ENCODE results near the gene GPX4.

Gene GPX4

DNA sequence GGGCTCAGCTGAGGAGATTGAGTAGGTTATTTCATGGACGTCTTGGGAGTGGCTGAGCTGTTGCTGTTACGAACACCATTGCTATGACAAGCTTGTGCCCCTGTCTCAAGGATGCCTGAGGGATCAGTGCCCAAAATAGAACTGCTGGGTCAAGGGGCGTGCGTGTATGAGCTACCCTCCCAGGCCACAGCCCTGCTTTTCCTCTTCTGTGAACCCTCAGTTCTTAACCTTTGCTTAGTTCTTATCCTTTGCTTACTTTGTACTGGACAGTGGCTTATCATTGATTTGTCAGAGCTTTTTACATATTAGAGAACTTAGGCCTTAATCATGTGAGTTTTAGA is 27.8 kb upstream of the GPX4 start:
- no peak for DNase-seq (ENCODE audit: extremely low read depth, low read depth)
- TF ChIP-seq, protein P1, sequence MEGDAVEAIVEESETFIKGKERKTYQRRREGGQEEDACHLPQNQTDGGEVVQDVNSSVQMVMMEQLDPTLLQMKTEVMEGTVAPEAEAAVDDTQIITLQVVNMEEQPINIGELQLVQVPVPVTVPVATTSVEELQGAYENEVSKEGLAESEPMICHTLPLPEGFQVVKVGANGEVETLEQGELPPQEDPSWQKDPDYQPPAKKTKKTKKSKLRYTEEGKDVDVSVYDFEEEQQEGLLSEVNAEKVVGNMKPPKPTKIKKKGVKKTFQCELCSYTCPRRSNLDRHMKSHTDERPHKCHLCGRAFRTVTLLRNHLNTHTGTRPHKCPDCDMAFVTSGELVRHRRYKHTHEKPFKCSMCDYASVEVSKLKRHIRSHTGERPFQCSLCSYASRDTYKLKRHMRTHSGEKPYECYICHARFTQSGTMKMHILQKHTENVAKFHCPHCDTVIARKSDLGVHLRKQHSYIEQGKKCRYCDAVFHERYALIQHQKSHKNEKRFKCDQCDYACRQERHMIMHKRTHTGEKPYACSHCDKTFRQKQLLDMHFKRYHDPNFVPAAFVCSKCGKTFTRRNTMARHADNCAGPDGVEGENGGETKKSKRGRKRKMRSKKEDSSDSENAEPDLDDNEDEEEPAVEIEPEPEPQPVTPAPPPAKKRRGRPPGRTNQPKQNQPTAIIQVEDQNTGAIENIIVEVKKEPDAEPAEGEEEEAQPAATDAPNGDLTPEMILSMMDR (IDR thresholded peaks at IDR 0.05; ENCODE audit: low read depth, low read length), result no peak

GRCh38 chr19:1076951-1077350 is 26.8 kb upstream of the GPX4 start:
- TF ChIP-seq, protein P1 (IDR thresholded peaks at IDR 0.05; ENCODE audit: low read depth, low read length), result no peak

DNA sequence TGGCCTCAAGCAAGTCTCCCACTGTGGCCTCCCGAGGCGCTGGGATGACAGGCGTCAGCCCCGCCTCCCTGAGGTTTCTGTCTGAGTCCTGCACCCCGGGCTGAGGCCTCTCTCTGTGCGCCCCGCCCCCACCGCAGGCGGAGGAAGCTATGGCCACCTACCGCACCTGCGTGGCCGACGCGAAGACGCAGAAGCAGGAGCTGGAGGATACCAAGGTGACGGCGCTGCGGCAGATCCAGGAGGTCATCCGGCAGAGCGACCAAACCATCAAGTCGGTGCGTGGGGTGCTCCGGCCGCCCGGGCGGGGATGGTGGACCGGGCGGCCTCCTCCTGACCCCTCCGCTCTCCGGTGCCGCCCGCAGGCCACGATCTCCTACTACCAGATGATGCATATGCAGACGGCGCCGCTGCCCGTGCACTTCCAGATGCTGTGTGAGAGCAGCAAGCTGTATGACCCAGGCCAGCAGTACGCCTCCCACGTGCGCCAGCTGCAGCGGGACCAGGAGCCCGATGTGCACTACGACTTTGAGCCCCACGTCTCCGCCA is 24.2 kb upstream of the GPX4 start:
- DNase-seq (ENCODE audit: extremely low read depth, low read depth), result no peak

More at GRCh38 chr19:1076951-1077350, 26.8 kb upstream of the GPX4 start:
- DNase-seq (ENCODE audit: extremely low read depth, low read depth), result no peak

DNA sequence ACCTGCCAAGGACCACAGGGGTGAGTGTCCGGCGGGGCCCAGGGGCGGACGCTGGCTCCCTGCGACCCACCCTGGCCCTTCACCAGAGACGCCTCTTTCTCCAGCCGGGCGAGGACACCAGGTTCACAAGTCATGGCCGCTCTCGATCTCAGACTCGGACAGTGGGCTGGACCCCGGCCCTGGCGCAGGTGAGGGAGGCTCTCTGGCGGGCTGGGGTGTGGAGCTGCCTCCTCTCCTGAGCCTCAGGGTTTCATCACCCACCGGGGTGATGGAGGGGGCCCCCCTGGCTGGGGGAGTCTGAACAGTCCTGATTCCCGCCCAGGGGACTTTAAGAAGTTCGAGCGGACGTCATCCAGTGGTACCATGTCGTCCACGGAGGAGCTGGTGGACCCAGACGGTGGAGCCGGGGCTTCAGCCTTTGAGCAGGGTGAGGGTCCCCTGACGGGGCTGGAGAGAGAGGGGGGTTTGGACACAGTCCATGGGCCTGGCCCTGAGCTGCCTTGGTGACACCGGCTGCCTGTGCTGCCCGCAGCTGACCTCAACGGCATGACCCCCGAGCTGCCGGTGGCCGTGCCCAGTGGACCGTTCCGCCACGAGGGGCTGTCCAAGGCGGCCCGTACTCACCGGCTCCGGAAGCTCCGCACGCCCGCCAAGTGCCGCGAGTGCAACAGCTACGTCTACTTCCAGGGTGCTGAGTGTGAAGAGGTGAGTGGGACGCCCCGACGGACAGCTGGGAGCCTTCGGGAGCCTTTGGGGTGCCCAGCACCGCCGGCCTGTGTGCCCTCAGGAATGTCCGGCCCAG is 23.2 kb upstream of the GPX4 start:
- DNase-seq (ENCODE audit: extremely low read depth, low read depth), result no peak
- TF ChIP-seq, protein P1 (IDR thresholded peaks at IDR 0.05; ENCODE audit: low read depth, low read length), result no peak

More for the DNA sequence above, 24.2 kb upstream of the GPX4 start:
- TF ChIP-seq, protein P1 (IDR thresholded peaks at IDR 0.05; ENCODE audit: low read depth, low read length), result no peak

DNA sequence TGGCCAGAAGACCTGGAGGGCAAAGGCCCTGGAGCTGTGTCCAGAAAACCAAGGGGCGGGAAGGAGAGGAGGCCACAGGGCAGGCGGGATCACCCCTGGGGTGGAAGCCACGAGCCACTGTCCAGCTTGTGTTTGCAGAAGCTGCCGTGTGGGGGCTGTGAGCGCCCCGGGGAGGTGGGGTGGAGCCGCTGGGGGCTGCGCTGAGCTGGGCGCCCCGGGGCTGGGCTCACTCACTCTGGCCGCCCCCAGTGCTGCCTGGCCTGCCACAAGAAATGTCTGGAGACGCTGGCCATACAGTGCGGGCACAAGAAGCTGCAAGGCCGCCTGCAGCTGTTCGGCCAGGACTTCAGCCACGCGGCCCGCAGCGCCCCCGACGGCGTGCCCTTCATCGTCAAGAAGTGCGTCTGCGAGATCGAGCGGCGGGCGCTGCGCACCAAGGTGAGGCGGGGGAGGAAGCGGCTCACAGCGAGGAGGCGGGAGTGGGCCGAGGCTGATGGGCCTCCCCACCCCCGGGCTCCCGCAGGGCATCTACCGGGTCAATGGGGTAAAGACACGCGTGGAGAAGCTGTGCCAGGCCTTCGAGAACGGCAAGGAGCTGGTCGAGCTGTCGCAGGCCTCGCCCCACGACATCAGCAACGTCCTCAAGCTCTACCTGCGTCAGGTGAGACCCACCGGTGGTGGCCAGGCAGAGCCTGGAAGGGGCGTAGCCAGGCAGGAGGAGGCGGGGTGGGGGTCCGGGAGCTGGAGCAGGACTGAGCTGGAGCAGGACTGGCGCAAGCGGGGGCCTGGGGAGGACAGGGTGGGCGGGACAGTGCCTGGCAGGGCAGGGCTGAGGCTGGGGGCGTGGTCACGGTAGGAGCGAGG is 22.3 kb upstream of the GPX4 start:
- TF ChIP-seq, protein P1 (IDR thresholded peaks at IDR 0.05; ENCODE audit: low read depth, low read length), result no peak; the same call in 1 of the 2 replicates
- no peak for DNase-seq (ENCODE audit: extremely low read depth, low read depth)

- no peak for DNase-seq (ENCODE audit: extremely low read depth, low read depth)
- TF ChIP-seq, protein P1 (IDR thresholded peaks at IDR 0.05; ENCODE audit: low read depth, low read length), result no peak
Observed at GRCh38 chr19:1082165-1082927, 21.4 kb upstream of the GPX4 start.
